H1 (cell line): Measurements from ENCODE around the gene GPR39. TPM values are rescaled to one million over a fixed set of nuclear protein-coding genes. Genes with fewer than 3 reads are reported as not detected.

Experiments
- CTCF ChIA-PET: fragments of 300-600 bp; sonication (Branson Sonifier 250); formaldehyde crosslinking; loops from one replicate; lab custom pipeline; 2021; ENCODE audit not compliant: partially characterized antibody; lab: Charles Lee
- POLR2A ChIA-PET: fragments of 300-600 bp; sonication (Branson Sonifier 250); formaldehyde crosslinking; loops from one replicate; lab custom pipeline; 2021; ENCODE audit warnings: inconsistent platforms; ENCODE audit not compliant: partially characterized antibody; lab: Charles Lee
- DNase-seq, 2 experiments: peaks; one replicate each; pipeline versions ENCODE4 v3.0.0 to v3.0.0-alpha.2; 2010 to 2022; ENCODE audit warnings: low spot score in 2 of 2, low read depth in 1 of 2, mixed read lengths in 1 of 2
- FAIRE-seq: peaks from 2 replicates; lab custom pipeline; 2011; peaks lifted over from hg19 to GRCh38; lab: Jason Lieb, UNC
- H2AFZ ChIP-seq: 2 replicates; pipeline ENCODE4 v1.8.1; 2012; ENCODE audit warnings: low read length, inconsistent platforms
- H2AK5ac ChIP-seq: 2 replicates; pipeline ENCODE4 v1.6.1; 2013; ENCODE audit warnings: low read depth, low read length
- H2BK120ac ChIP-seq: replicated peaks from 2 replicates; pipeline ENCODE3; 2013; ENCODE audit warnings: low read depth, low read length, inconsistent platforms
- H2BK12ac ChIP-seq: 2 replicates; pipeline ENCODE4 v1.6.1; 2013; ENCODE audit warnings: low read depth, low read length
- H2BK15ac ChIP-seq: 2 replicates; pipeline ENCODE4 v1.6.1; 2013; ENCODE audit warnings: low read length
- H2BK20ac ChIP-seq: 2 replicates; pipeline ENCODE4 v1.6.1; 2013; ENCODE audit warnings: low read length
- H2BK5ac ChIP-seq: 2 replicates; pipeline ENCODE4 v1.6.1; 2013; ENCODE audit warnings: low read depth, low read length
- H3K14ac ChIP-seq: 2 replicates; pipeline ENCODE4 v1.6.1; 2013; ENCODE audit warnings: inconsistent platforms; ENCODE audit not compliant: insufficient read length
- H3K18ac ChIP-seq: 2 replicates; pipeline ENCODE4 v1.6.1; 2013; ENCODE audit warnings: low read length; ENCODE audit errors: extremely low read depth
- H3K23ac ChIP-seq: 2 replicates; pipeline ENCODE4 v1.6.1; 2013; ENCODE audit warnings: inconsistent platforms; ENCODE audit not compliant: insufficient read length
- H3K23me2 ChIP-seq: 2 replicates; pipeline ENCODE4 v1.6.1; 2013; ENCODE audit warnings: low read depth, low read length
- H3K27ac ChIP-seq: 2 replicates; pipeline ENCODE4 v1.6.1; 2011; ENCODE audit warnings: low read depth, low read length, inconsistent platforms
- H3K27me3 ChIP-seq, 4 experiments: replicated peaks in 1 of 4; 1 replicate in 1 of 4; 2 replicates in 3 of 4; pipeline versions ENCODE4 v1.6.1 to v1.8.1; 2011 to 2013; ENCODE audit warnings: low read length in 3 of 4, mild to moderate bottlenecking in 3 of 4, inconsistent platforms in 2 of 4, mixed read lengths in 2 of 4, moderate library complexity in 1 of 4; ENCODE audit not compliant: control insufficient read depth in 3 of 4, insufficient read depth in 3 of 4; ENCODE audit errors: extremely low read depth in 1 of 4
- H3K36me3 ChIP-seq, 4 experiments: 2 replicates each; pipeline versions ENCODE4 v1.6.1 to v1.8.1; 2011 to 2013; ENCODE audit warnings: mild to moderate bottlenecking in 4 of 4, low read length in 3 of 4, moderate library complexity in 2 of 4, control low read depth in 1 of 4, inconsistent platforms in 1 of 4; ENCODE audit not compliant: insufficient read depth in 4 of 4, control insufficient read depth in 2 of 4
- H3K4ac ChIP-seq: replicated peaks from 2 replicates; pipeline ENCODE3; 2013; ENCODE audit warnings: low read length, low read depth, mixed read lengths, inconsistent platforms; ENCODE audit not compliant: insufficient read length
- H3K4me1 ChIP-seq, 4 experiments: replicated peaks in 1 of 4; 1 replicate in 1 of 4; 2 replicates in 3 of 4; pipeline versions ENCODE4 v1.6.1 to v1.8.1; 2011 to 2013; ENCODE audit warnings: low read length in 3 of 4, inconsistent platforms in 2 of 4, mixed read lengths in 1 of 4; ENCODE audit not compliant: insufficient read depth in 4 of 4, control insufficient read depth in 3 of 4
- H3K4me2 ChIP-seq, 2 experiments: 2 replicates each; pipeline versions ENCODE4 v1.6.1 to v1.8.1; 2011 to 2013; ENCODE audit warnings: low read depth in 2 of 2, low read length in 2 of 2, control low read depth in 1 of 2, inconsistent platforms in 1 of 2, mild to moderate bottlenecking in 1 of 2; ENCODE audit not compliant: insufficient read depth in 1 of 2
- H3K4me3 ChIP-seq, 4 experiments: fragments of 200-600, 300-600 bp in 1 of 4; sonication (generic), shearing (Covaris generic), sonication (Bioruptor Twin) in 1 of 4; 2 replicates each; pipeline versions ENCODE4 v1.5.1 to v1.8.1; 2011 to 2016; ENCODE audit warnings: low read length in 4 of 4, low read depth in 3 of 4, control low read depth in 2 of 4, inconsistent platforms in 2 of 4, mild to moderate bottlenecking in 2 of 4, mixed read lengths in 1 of 4, moderate library complexity in 1 of 4; ENCODE audit not compliant: insufficient read depth in 2 of 4; ENCODE audit errors: extremely low read depth in 1 of 4
- H3K56ac ChIP-seq: replicated peaks from 2 replicates; pipeline ENCODE3; 2013; ENCODE audit warnings: low read depth, mild to moderate bottlenecking, mixed read lengths, low read length, inconsistent platforms; ENCODE audit not compliant: insufficient read length
- H3K79me1 ChIP-seq: 2 replicates; pipeline ENCODE4 v1.6.1; 2013; ENCODE audit warnings: low read depth, low read length, control low read depth
- H3K79me2 ChIP-seq, 2 experiments: 2 replicates each; pipeline versions ENCODE4 v1.6.1 to v1.8.1; 2012 to 2013; ENCODE audit warnings: low read length in 2 of 2, mild to moderate bottlenecking in 2 of 2, inconsistent platforms in 1 of 2; ENCODE audit not compliant: insufficient read depth in 2 of 2, control insufficient read depth in 1 of 2
- H3K9ac ChIP-seq, 4 experiments: replicated peaks in 1 of 4; 1 replicate in 1 of 4; 2 replicates in 3 of 4; pipeline versions ENCODE4 v1.6.1 to v1.8.1; 2011 to 2013; ENCODE audit warnings: low read depth in 3 of 4, low read length in 3 of 4, control low read depth in 2 of 4, mild to moderate bottlenecking in 2 of 4, moderate library complexity in 2 of 4, inconsistent platforms in 1 of 4; ENCODE audit errors: extremely low read depth in 1 of 4
- H3K9me3 ChIP-seq, 2 experiments: 2 replicates each; pipeline versions ENCODE4 v1.6.1 to v1.8.1; 2012 to 2013; ENCODE audit warnings: mild to moderate bottlenecking in 2 of 2, moderate library complexity in 2 of 2, control low read depth in 1 of 2, inconsistent platforms in 1 of 2, low read depth in 1 of 2, low read length in 1 of 2, mixed read lengths in 1 of 2; ENCODE audit not compliant: insufficient read depth in 2 of 2
- H4K20me1 ChIP-seq, 2 experiments: replicated peaks in 1 of 2; 2 replicates each; pipeline versions ENCODE3 to v1.8.1; 2011 to 2013; ENCODE audit warnings: inconsistent platforms in 2 of 2, low read length in 2 of 2, mild to moderate bottlenecking in 1 of 2; ENCODE audit not compliant: insufficient read depth in 2 of 2, control insufficient read depth in 1 of 2
- H4K5ac ChIP-seq: 2 replicates; pipeline ENCODE4 v1.6.1; 2013; ENCODE audit warnings: low read length, low read depth, mixed read lengths, inconsistent platforms; ENCODE audit not compliant: insufficient read length
- H4K8ac ChIP-seq: 2 replicates; pipeline ENCODE4 v1.8.0; 2013; ENCODE audit warnings: mild to moderate bottlenecking, moderate library complexity, low read length, inconsistent platforms; ENCODE audit not compliant: insufficient read depth; ENCODE audit errors: extremely low read depth
- H4K91ac ChIP-seq: replicated peaks from 2 replicates; pipeline ENCODE3; 2013; ENCODE audit warnings: low read length, mixed read lengths, inconsistent platforms; ENCODE audit not compliant: insufficient read length
- CHD2 ChIP-seq: IDR thresholded peaks from 2 replicates; pipeline ENCODE4 v1.6.1; 2012; ENCODE audit warnings: low read length, improper control_type of control experiment
- WGBS, 2 experiments: shearing (Covaris generic) in 1 of 2; methylation state at CpG; one replicate each; pipeline versions ENCODE4 v1.1.6 to v1.1.7; 2013 to 2015; ENCODE audit warnings: low lambda C conversion rate in 2 of 2, mixed read lengths in 2 of 2, inconsistent platforms in 1 of 2, low coverage in 1 of 2, missing lambda C conversion rate in 1 of 2; ENCODE audit not compliant: insufficient replicate concordance in 2 of 2, insufficient coverage in 1 of 2, insufficient read length in 1 of 2; ENCODE audit errors: extremely low coverage in 1 of 2, missing lambda C conversion rate in 1 of 2; 5-methylcytosine and 5-hydroxymethylcytosine counted together
- polyA plus RNA-seq, 7 experiments: library from polyadenylated mRNA; depleted of rRNA in 3 of 7; stranded (reverse) in 5 of 7; unstranded in 2 of 7; fragments of >200 nt in 5 of 7; fragments of 200-250 nt in 2 of 7; gene quantifications; 1 replicate in 5 of 7; 2 replicates in 1 of 7; 4 replicates in 1 of 7; pipeline versions ENCODE4 v1.2.1 to v1.2.3, GENCODE V29; 2011 to 2013; ENCODE audit warnings: missing spikeins in 2 of 7, mixed read lengths in 2 of 7
- total RNA-seq: library from RNA; stranded (reverse); fragmentation: NEBNext Ultra II Directional; extraction: Animal tissue kit (Norgen Biotek cat#: 25700); gene quantifications from 2 replicates; pipeline ENCODE4 v1.2.1, GENCODE V29; 2021

GPR39 gene
- total and polyA plus RNA-seq, 2 of the 8 experiments (the other 6 are each of a cell fraction or from before 2014, with no cell fraction given), result 0.63 to 2.7 TPM

- Histone ChIP-seq H3K23ac (no peak overlapping the region), H3K56ac (no peak overlapping the region), H4K5ac (no peak overlapping the region), H2AK5ac (no peak overlapping the region; the same call in 1 of the 2 replicates), H3K27ac (no peak overlapping the region), H3K9ac (no peak overlapping the region), H3K18ac (no peak overlapping the region), H3K79me1 (no peaks in the 10 kb centered on the region), H2BK15ac (no peak overlapping the region), H3K4me1 (peaks cover 0 to 5% (median 4%) of the 10 kb centered on the region in 4 experiments; a peak in 3 of 7 replicates), H4K91ac (no peak overlapping the region), H3K4me3 (no peak overlapping the region), H3K9me3 (no peaks in the 10 kb centered on the region), H3K4ac (no peak overlapping the region), H3K14ac (no peak overlapping the region), H2BK20ac (no peak overlapping the region), H3K27me3 (no peaks in the 10 kb centered on the region), H2AFZ (no peak overlapping the region), H3K23me2 (no peaks in the 10 kb centered on the region), H3K36me3 (no peaks in the 10 kb centered on the region), H2BK120ac (no peak overlapping the region), H2BK5ac (no peak overlapping the region), H4K20me1 (no peaks in the 10 kb centered on the region), H3K4me2 (no peak overlapping the region), H3K79me2 (no peaks in the 10 kb centered on the region), H4K8ac (no peak overlapping the region), H2BK12ac (no peak overlapping the region)
- 91% methylated on average over 4 of the region's 5 CpGs; no CpG with 5 or more reads in 1 of the 2 experiments for WGBS, 2 experiments
- ChIA-PET CTCF (interaction anchor here (0.8 to 6.4 kb wide), 2 partner anchors 11 to 20 kb away, joined by 3 to 47 read pairs; no protein-coding TSS in a partner anchor), POLR2A (no interaction called here)
- DNase-seq, result no peak
- FAIRE-seq, result no peak
- TF ChIP-seq CHD2, result no peak
Observed at GRCh38 chr2:132437852-132438669, 21.5 kb downstream of the GPR39 start.
